GM19372 (cell line): Measurements from ENCODE around the gene CMTR1.

Experiments used
- ATAC-seq: cut with Tn5 transposase; IDR thresholded peaks from one replicate; pipeline ENCODE4 v1.9.1; 2021; ENCODE audit warnings: mild to moderate bottlenecking, low read depth, moderate library complexity; ENCODE audit not compliant: unreplicated experiment

The CMTR1 gene

GRCh38 chr6:37525460-37526357 is 92.7 kb downstream of the CMTR1 start:
- ATAC-seq, result no peak

- ATAC-seq, result no peak
These were observed 95.5 kb downstream of the CMTR1 start for GRCh38 chr6:37528541-37528940.

- ATAC-seq, result no peak
These were observed 97.3 kb downstream of the CMTR1 start for GRCh38 chr6:37530297-37530696.

- ATAC-seq, result no peak
These were observed 98.0 kb downstream of the CMTR1 start for GRCh38 chr6:37531026-37531425.
